ENCODE measurements around the gene TCF7L2.

TCF7L2 gene

DNA sequence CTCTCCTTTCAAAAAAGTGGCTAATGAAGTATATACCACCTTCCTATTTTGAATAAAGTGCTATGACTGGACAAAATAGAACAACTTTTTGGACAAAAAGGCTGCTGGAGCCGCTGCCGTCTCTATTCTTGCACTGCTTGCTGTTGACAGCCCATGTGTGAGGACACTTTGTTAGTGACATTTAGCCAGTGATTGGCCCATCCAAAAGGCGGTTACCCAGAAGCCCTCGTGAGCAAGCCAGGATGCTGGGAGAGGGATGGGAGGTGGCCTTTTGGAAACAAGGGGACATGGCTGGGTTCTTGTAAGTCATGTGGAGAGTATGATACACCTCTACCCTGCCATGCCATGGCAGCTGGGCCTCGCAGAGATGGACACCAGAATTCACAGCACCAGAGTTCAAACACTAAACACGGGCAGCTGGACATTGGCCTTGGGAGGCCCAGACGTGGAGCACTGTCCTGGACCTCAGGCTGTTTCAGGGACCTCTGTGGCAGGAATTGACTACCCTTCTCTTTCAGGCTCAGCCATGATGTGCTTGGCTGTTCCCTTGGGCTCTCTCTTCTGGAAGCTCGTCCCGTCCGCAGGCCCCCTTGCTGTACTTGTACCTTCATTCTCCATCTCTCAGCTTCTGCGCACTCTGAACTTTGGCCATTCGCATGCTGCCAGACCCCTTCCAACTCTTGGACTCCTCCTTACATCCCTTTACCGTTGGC, 118.3 kb downstream of the TCF7L2 start:
- DNase-seq, result no peak

DNA sequence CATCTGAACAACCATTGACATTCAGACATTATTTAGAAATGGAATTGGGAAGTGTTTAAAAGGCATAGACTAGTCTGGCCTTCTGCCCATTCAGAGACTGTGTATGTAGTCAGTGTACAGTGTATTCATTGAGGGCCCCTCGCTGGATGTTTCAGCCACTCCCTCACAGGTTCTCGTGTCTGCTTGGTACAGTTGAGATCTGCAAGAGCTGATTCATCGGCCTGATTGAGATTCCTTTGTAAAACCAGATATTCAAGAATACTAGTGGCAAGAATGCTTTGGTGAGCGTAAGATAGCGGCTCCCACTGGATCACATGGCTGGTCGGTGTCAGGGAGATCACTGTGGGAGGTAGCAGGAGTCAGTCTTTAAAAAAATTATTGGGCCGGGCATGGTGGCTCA, 119.5 kb downstream of the TCF7L2 start:
- DNase-seq, result no peak

DNA sequence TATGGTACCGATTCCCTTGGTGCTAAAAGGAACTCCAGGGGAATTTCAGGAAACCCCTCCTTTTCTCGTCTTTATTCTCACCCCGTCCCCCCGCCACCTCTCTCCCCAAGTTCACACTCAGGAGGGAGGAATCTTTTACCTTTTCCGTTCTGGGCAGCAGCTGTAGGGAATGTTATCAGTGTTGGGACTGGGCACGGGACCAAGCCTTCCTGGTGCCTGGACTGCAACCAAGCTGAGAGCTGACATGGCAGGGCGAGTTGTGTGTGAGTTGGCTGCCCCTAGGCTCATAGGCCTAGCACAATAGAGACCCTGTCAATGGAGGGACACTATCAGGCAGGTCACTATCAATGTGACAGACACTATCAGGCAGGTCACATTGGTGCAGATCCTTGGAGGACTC, 121.4 kb downstream of the TCF7L2 start:
- DNase-seq, result no peak

DNA sequence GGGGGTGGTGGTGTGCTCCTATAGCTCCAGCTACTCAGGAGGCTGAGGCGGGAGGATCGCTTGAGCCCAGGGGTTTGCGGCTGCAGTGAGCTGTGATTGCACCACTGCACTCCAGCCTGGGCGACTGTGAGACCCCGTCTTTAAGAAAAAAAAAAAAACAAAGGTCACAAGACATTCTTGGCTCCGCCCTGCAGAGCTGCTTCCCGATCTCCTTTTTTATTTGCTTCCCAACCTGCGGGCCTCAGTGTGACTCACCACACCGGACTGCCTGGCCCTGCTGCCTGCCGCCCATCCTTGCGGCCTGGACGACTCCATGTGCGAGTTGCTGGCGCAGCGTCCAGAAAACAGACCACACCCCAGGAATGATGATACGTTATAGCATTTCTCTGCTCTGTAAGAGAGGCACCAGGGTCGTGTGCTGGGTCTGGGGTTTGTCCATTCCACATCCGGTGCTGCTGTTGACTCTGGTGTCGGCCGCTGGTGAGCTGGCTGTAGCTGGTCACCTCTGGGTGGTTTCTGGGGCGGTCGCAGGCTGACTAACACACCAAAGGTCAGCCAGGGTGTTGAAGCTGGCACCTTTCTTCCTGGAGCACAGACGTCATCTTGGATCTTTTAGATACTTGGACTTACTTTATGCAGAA, 123.6 kb downstream of the TCF7L2 start:
- DNase-seq, result no peak

DNA sequence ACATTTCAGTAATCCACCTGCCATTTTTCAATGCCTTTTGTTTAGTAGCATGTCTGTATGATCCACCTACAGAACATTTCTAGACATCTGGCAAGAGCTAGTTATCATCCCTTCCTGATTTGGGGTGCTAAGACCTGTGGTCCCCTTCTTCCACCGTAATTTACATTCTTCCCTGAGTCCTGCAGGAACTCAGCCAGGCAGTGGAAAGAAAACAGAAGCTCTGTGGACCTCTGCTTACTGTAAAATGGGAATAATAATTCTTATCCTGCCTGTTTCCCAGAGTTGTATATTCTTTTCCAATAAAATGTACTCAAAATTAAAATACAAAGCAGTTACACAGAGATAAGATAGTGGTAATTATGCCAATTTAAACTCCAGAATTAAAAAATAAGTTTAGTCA, 126.9 kb downstream of the TCF7L2 start:
- no peak for DNase-seq

DNA sequence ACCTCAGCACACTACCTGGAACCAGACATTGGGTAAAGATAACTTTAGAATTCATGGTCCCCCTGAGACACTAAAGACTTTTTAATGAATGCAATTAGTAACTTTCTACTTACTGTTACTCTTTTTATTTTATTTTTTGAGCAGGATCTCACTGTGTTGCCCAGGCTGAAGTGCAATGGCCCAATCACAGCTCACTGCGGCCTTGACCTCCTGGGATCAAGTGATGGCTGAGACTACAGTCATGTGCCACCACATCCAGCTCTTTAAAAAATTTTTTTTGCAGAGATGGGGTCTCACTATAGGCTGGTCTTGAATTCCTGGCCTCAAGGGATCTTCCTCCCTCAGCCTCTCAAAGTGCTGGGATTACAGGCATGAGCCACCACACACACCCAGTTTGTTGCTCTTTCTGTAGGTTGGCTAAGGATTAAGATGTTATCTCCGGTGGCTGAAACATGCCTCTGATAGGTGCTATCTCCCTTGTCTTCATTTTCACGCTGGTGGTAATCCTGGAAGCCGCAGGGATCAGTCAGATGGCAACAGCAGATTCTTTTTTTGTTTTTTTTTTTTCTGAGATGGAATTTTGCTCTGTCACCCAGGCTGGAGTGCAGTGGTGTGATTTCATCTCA, 128.3 kb downstream of the TCF7L2 start:
- DNase-seq, result no peak

DNA sequence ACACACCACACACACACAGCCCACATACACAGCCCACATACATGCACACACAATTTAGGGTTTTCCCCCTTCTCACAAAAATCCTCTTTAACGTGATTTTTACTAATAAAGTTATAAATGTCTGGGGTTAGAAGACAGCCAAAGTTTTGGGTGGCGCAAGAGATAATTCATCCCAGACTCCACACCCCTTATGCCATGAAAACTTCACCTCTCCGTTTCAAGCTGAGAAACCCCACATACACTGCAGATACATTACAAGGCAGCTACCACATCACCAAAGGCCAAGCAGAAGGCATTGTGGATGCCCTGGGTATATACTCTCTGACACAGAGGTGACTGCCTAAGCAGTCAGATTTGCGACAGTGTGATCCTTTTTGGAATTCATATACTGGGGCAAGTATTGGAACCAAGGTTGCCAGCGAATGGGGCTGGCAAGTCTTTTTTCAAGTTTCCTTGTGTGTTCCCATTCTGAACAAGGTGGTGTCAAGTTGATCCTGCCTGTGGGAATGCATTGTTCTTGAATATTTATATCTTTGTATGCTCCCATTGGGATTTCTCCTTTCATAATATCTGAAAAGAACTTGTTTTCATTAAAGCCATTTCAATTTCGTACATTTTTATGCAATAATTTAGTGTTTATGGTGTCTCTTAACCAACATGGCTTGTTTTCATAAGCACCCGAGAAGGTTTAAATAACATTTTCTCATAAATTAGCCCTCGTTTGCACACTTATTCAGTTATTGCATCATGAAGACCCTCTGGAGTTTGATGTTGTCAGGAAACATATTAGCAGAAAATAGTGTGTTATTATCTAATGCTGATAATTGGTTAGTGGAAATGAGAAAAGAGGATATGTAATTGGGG, 130.2 kb downstream of the TCF7L2 start:
- DNase-seq, result no peak

DNA sequence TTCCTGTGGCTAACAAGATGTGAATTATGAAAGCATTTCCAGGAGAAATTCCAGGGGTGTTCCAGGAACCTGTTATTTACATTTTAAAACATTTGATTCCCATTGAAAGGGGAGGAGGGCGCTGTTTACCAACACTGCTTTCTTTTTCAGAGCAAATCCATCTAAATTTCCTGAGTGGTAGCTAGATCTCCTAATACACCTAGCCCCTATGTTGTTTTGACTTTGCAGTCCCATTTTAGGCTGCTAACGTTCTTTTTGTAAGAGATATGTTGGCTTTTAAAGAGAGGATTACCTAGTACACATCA, 130.8 kb downstream of the TCF7L2 start:
- DNase-seq, result no peak

DNA sequence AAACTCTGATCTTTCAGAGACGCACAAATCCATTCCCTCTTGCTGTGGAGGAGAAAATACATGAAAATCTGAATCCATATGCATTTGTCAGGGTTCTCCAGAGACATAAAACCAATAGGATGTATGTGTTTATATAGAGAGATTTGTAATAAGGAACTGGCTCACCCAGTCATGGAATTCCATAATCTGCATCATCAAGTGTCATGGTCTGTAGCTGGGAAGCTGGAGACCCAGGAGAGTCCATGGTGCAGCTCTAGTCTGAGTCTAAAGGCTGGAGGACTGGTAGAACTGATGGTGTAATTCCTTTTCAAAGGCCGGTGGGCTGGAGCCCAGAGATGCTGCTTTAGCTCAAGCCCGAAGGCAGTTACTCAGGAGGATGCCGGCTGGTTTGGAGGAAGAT, 134.0 kb downstream of the TCF7L2 start:
- no peak for DNase-seq

DNA sequence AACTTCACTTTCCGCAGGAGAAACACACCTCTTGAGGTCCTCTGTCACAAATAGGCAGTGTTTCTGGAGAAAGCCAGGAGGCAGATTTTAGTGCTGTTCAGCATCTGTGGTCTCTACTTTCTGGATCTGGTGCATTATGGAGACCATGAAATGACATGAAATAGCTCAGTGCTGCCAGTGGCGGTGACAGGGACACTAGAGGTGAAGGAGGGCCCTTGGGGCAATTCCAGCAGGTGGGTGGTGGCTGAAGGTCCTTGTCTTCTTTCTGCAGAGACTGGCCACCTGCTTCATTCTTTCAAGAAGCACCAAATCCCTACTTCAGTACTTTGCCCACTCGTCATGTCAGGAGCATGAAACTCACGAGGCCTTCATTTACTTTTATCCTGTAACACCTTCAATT, 135.7 kb downstream of the TCF7L2 start:
- DNase-seq, result no peak

DNA sequence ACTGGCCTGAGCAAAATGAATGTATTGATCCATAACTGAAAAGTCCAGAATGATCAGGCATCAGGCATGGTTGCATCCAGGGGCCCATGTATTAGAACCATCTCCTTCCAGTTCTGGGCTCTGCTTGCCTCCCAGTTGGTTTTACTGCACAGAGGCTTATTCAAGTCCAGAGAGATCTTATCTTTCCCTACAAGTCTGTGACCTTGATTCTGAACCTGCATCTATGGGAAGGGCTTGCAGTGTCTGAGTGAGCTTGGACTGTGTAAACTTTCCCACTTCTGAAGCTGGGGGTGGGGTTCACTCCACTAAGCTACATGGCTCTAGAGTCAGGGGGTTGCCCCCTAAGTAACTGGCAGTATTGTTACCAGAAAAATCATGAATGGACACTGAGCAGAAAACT, 136.2 kb downstream of the TCF7L2 start:
- no peak for DNase-seq

DNA sequence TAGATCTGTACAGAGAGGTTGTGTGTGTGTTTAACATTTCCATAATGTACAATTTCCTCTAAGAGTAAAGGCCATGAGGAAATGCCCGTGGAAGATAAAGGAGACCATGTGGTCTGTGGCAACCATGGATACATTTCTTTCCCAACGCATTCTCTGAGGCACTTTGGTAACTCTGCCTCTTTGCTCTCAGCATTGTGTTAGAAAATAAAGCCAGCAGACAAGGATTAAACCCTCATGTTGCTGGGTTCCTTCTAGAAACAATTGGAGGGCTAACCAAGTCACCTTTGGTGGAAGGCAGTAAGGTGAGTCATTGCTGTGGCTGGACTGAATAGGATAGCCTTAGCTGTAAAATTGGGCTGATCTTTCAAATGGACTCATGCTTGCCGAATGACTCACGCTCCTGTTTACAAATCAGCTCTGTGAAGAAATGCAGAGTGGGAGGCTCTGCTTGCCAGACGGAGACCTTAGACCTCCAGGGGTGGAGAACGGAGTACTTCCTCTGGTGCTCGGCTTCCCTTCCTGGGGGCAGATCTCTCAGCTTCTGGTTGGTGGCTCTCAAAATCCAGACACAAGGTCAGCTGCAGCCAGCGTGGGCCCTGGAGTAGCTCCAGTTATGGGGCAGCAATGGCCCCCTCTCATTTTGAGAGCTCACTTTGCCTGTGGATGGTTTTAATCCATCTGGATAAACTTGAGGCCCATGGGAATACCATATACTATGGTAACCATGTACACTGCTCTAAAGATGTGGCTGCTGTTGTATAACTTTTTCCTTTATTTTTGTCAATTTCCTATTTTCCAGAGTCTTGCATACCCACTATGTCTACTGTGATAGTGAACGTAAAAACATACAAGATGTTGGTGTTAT, 137.3 kb downstream of the TCF7L2 start:
- no peak for DNase-seq

DNA sequence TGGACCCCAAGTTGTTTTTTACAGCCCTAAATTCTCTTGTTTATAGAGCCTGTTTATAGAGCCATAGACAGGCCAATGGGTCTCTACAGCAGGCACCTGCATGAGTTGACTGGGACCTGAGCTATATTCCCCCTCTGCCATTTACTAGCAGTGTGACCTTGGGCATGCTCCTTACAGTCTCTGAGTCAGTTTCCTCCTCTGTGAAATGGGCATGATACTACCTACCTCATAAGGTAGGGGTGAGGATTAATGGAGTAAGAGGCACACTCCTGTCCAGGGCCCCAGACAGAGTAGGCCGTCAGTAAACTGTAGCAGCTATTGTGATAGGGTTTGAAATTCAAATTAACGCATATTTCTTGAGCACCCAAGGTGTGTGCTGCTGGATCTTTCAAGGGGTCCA, 138.1 kb downstream of the TCF7L2 start:
- DNase-seq, result no peak

DNA sequence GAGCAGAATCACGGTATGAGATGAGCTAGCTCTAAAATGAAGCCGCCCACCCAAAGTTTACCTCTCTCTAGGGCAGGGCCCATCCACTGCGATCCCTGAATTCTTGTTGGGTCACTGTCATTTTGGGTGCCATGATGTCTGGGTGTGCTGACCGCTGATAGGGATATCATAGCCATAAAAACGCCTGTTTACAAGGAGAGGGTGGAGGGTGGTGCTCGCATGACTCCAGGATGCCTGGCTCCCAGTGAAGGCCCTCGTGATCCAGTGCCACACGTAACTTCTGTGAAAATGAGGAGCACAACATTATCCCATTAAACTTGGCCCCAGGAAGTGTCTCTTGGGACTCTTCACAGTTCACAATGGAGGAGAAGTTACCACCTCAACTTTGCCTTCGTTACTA, 139.5 kb downstream of the TCF7L2 start:
- no peak for DNase-seq

DNA sequence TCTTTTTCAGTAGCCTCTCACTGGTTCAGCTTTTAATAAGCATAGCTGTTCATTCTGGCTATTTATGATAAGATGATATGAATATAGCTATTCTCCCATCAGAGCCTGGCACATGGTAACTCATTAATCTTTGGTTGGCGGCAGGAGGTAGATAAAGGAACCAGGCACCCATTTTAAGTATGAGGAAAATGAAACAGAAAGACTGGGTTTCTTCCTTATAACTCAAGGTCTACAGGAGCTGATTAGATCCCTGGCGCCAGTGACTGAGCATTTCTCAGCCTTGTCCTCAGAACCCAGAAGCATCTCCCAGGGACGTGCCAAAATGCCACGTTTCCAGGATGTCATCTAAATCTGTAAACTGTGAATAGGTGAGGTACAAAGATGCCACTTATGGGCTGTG, 141.9 kb downstream of the TCF7L2 start:
- DNase-seq, result no peak

DNA sequence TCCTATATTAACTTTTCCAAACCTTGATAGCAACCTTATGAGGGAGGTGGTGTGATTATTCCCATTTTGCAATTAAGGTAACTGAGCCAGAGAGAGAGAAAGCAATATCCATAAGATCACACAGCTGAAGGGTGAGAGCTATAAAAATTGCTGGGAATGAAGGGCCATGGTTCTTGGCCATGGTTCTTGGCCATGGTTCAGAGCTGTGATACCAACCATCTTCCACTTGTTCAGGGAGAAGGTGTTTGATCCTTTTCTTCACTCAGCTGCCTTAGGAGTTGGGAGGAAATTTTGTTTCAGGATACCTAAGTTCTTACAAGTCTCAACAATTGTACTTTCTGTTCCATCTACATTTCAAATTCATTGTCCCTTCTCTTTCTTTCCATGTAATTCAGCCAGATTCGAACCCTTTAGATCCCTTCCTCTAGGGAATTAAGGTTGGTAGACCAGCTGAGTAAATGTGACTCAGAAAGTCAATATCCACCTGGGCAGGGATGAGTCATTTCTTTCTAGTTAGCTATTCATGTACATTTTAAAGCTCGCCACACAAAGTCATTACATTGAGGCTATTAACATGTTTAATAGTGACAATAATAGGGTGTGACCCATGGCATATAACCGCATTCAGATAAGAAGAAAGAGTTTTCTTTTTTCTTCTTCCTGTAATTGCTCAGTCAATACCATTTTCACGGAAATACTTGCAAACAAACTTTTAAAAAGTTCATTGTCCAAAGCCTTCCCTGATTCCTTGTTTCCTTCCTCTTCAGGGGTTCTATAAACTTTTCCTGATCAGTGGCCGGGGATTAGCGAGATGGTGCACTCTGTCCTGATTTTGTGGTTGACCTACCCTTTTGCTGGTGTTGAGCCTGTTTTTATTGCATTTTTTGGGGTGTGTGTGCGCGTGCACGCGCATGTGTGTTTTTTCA, 143.4 kb downstream of the TCF7L2 start:
- DNase-seq, result no peak

DNA sequence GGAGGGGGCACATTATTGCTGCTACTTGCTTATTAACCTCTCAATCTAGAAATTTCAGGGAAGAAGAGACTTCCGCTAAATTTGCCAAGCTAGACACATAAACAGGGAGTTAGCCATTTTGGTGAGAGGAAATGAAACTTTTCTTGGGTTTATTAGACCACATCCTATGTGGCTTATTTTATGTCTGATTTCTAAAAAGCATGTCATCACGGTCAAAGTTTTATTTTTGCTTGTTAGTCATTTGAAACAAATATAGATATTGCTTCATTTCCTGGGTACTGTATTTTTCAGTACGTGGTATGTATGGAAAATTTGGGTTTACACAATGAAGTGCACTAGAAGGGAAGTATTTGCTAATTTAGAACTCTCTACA, 144.1 kb downstream of the TCF7L2 start:
- no peak for DNase-seq

DNA sequence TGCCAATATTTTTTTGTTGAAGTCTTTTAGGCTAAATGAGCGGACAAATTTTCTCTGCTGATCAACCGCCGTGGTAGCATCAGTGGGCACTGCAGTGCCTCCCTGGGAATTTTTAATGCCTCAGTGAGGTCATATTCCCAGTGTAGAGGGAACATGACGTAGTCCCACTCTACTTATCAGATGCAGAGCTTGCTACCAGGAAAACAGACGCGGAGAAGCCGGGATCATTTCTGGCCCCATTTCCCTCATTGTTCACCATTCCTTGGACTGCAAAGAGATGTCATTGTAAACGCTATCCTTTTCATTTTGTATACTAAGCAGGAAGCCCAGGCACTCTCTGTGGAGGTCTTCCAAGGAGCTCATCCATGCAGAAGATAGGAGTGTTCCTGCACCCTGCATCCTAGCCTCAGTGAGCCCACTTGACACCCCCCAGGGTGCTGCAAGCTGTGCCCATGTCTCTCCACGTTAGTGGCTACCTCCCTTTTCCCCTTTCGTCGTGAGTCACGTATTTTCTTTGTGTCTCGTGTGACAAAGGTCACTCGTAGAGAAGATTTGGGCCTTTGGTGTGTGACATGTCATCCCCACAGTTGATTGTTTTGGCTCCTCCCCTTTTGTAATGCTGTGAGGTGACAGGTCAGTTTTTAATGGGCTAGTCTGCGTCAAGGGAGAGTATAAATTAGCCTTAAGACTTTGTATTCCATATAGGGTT, 145.5 kb downstream of the TCF7L2 start:
- no peak for DNase-seq

DNA sequence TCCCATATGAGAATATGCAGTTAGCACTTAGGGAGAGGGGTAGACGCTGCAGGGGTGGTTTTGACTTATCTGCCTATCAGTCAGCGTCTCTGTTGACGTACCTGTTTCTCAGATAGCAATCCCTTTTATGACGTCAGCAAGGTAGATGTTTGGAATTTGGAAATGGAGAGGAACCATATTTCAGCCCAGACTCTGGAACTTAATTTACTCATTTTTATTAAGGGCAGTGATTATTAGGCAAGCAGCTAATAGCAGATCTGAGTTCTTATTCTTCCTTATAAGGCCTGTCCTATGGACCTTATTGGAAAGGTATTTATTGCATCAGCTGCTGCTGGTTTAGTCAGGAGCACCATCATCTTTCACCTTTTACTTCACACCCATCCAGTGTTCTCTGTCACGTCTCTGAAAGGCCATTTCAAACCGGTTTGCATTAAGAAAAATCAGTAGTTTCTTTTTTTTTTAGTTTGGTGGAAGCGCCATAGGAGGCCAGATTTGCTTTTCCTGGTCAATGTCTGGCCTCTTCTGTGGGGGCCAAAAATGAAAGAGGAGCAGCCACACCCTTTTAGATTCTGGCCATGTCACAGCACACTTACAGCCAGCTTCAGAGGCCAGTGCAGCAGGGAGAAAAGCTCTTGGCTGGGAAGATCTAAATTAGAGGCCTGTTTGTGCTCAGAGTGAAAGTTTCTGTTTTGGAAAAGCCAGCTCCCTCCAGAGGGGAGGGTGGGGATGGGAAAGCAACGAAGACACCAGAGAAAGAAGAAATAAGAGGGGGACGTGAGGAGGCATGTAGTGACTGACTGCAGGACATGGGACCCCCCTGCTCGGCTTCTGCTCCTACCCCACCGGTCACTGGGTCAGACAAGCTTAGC, 146.3 kb downstream of the TCF7L2 start:
- no peak for DNase-seq

DNA sequence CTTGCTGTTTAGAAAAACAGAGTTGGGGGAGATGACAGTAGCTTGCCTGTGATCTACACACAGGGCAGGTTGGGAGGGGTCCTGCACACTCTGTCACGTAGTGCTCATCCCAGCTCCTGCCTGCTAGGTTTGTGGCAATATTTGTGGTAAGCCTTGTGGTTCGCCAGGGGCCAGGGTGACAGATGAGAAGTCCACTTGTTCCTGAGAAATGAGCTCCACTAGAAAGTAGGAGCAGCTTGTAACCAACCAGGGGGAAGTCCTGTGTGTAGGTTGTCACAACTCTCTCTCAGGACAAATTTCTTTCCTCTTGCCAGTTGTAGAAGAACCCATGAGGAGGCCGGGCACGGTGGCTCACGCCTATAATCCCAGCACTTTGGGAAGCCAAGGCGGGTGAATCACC, 147.0 kb downstream of the TCF7L2 start:
- DNase-seq, result no peak

Data from activated naive CD4-positive, alpha-beta T cell (primary cell).